ENCODE data around the gene CCNI. TPM values are rescaled to one million over a fixed set of nuclear protein-coding genes. Genes with fewer than 3 reads are reported as not detected.
"Not testable (repeated sequence)": the region's sequence is repeated elsewhere in the genome, so short reads cannot be mapped to it uniquely, and the experiment has no call there.

The CCNI gene
- total RNA-seq, 1 donor from 2014 or later, result 155 TPM

GRCh38 chr4:77037736-77038135 lies 38.1 kb downstream of the CCNI start:
- no peak for ATAC-seq

- not testable (repeated sequence) for ATAC-seq
These were observed 38.6 kb downstream of the CCNI start for GRCh38 chr4:77037168-77037567.

- ATAC-seq, result no peak
These were observed 39.6 kb downstream of the CCNI start for GRCh38 chr4:77036206-77036605.

GRCh38 chr4:77035153-77035552 lies 40.6 kb downstream of the CCNI start:
- no peak for ATAC-seq

DNA sequence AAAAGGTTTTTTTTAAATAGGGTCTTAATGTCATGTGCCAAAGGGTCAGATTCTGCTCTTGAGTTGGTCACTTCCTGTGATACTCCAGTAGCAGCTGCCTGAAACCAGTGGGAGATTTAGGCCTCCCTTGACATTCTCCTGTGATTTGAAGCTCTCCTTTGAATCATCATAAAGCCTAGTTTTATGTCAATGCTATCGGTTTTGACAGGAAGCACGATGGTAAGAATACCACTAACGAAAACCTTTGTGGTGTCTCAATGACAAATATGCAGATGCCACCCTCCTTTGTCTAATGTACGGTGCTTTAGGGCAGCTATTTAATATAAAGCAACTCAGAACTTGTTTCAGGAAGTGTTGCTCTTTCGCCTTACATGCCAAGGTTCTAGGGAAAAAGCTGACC lies 44.2 kb downstream of the CCNI start:
- no peak for ATAC-seq

DNA sequence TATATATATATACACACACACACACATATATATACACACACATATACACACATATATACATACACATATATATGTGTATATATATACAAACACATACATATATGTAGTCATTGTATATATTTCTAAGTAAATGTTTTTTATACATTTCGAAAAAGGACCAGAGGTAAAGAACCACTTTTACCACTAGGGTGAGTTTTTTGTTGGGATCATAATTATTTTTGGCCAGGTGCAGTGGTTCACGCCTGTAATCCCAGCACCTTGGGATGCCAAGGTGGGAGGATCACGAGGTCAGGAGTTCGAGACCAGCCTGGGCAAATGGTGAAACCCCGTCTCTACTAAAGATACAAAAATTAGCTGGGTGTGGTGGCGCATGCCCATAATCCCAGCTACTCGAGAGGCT lies 46.0 kb downstream of the CCNI start:
- ATAC-seq, result not testable (repeated sequence)

- no peak for ATAC-seq
These were observed 47.5 kb downstream of the CCNI start for GRCh38 chr4:77028246-77028645.

- no peak for ATAC-seq
These were observed 49.5 kb downstream of the CCNI start for GRCh38 chr4:77026322-77026704.

DNA sequence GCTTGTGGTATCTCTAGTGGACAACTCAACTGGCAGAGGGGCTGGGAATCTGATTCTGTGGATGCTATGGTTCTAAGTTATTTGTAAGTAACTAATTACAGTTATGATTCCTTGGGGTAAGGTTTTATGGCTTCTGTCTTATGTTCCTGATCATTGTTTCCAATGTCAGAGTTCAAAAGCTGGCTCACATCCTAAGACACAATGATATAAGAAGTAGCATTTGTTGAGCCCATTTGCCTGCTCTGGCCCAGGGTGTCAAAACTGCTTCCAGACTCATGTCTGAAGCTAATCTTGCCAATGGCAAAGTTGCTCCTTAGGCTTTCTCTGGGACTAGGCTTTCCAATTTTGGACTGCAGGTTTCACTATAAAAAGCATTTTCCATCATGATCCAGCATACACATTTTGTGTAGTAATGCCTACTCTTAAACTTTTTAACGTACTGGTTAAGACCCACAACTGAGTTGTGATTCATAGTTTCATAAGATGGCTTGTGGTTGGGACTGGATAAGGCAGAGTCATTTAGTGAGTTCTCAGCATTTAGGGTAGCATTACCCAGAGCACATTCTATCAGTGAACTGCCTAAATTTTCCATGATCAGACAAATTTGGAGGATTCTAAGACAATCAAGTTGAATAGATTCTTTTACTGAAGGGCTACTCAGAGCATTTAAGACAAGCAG lies 50.0 kb downstream of the CCNI start:
- ATAC-seq, result no peak

DNA sequence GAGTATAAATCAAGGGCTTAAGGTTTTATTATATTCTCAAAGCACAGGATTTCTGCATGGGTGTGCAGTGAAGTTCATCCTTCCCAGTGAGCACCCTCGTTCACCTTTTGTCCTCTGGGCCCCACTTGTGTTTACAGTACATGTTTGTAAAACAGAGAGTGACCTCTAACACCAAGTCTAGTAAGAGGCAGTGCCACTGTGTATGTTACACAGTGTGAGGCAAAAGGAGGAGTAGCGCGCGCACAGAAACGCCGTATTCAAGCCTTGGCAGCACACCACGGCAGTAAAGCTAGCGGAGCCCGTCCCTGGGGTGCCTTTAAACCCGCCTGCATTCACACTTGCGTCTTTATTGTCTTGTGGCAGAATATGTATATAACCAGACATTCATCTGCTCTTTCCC lies 51.9 kb downstream of the CCNI start:
- no peak for ATAC-seq

DNA sequence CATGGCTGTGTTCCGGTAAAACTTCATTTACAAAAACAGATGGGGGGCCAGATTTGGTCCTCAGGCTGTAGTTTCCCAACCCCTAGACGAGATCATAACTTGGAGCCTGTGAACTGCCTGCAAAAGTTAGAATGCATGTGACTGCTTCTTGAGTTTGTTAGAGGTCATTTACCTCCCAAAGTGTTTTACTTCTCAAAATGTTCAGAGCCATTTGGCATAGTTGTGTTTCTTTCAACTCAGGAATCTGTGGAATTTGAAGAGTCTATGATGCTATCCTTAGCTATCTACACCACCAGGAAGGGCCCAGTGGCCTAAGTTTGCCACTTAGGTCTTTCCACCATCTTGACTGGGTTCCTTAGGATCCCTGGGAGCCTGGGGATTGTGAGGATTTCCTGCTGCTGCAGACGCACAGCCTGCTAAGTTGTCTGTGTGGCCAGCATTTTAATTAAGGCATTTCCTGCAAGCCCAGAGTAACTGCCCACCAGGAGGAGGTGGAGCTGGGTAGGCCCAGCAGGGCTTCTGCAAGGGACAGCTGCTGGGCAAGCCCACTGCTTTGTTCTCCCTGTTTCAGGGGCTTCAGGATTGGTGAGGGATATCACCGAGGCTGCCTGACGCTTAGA lies 53.1 kb downstream of the CCNI start:
- no peak for ATAC-seq

- ATAC-seq, result peak; percentile 76
These were observed 54.1 kb downstream of the CCNI start for GRCh38 chr4:77021614-77022089.

- ATAC-seq, result no peak
These were observed 55.8 kb downstream of the CCNI start for GRCh38 chr4:77020017-77020416.

DNA sequence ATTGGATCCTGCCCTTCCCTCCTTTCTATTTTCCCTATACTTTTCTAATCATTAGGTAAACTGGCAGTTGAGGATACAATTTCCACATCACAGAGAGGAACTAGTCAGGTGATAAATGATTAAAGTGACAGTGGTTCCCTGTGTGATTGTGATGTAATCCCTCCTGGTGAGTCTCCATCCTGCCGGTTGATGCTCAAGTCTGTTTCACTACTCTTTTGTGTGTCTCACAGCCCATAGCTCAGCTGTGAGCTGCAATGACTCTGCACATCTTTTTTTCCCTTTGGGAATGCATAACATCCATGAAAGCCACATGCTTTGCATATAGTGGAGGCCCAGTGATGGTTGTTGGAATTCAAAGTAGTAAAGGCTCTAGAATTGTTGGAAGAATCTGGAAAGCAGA lies 60.4 kb downstream of the CCNI start:
- ATAC-seq, result no peak

GRCh38 chr4:77014256-77014655 lies 61.5 kb downstream of the CCNI start:
- no peak for ATAC-seq

- ATAC-seq, result no peak
These were observed 63.1 kb downstream of the CCNI start for GRCh38 chr4:77012726-77013125.

DNA sequence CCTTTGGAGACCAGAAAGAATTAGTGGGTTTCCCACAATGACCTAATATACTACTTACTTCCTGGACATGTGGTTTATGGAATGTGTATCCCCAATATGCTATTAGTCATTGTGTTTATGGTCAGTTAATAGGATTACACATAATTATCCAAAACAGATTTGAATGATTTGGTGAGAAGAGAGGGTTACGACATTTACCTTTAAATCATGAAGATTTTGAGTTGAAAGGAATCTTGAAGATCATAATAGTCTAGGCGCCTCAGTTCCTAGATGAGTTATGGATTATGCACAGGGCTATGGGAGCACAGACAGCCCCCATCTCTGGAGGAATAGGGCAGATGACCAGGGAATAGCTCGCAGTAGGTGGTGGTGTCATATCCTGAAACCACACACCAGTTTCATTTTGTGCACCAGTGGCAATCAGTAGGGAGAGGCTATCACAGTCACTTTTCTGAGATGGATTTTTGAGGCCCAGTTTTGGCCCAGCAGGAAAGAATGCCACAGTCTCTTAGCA lies 64.9 kb downstream of the CCNI start:
- no peak for ATAC-seq

- no peak for ATAC-seq
These were observed 66.2 kb downstream of the CCNI start for GRCh38 chr4:77009511-77010115.

GRCh38 chr4:77007358-77008230 lies 68.2 kb downstream of the CCNI start:
- peak; percentile 52 for ATAC-seq

DNA sequence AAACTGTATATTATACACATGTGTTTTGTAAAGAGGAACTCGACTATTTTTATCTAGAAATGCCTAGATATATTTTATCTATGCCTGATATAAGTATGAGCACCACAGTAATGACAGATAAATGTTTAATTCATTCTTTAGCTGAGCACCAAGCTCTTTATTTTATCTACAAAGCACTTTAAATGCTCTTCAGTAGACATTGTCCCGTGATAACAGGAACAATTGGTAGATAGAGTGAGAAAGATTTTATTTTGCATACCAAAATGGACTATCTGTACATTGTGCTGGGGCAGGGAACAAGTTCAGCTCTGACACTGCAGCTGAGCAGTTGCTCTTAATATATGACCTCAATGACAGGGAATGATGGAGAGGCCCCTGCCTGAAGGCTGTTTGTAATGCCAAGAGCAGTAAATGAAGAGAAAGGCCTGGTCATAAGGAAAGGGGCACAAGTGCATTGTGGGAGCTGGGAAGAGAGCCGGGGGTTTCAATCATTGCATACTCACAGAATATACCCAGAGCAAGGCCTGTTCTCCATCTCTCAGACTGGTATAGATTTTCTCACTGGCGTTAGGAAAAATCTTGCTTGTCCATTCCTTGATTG lies 68.9 kb downstream of the CCNI start:
- no peak for ATAC-seq

DNA sequence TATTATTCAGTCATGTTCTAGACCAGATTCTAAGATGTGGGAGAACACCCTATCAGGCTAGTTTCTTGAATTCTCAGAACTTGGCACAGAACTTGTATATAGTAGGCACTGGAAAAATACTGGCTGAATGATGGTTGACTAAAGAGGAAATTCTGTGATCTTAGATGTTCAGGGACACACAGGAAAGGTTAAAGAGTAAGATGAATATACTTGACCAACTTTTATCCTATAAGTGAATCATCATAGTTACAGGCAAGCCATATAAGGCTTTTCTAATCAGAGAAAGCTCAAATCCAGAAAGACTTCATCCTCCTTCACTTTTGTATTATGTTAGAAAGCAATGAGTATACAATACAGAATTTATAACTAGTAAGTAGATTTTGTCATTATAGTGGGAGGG lies 72.4 kb downstream of the CCNI start:
- ATAC-seq, result no peak

GRCh38 chr4:77002321-77003107 lies 73.3 kb downstream of the CCNI start:
- no peak for ATAC-seq

Measured in esophagus mucosa (tissue), 1 donor.